Neural progenitor cell (in vitro differentiated cells): ENCODE measurements around the gene PTCH1. TPM values are rescaled to one million over a fixed set of nuclear protein-coding genes. Genes with fewer than 3 reads are reported as not detected.
A peak's percentile ranks its signal among the peaks of the same experiment; 100 is the strongest.

ENCODE experiments used
- DNase-seq: peaks from one replicate; pipeline ENCODE4 v3.0.0-alpha.2; 2016; ENCODE audit warnings: low spot score
- H2AFZ ChIP-seq: fragments of 200-600 bp; sonication (generic); replicated peaks from 2 replicates; pipeline ENCODE4 v1.6.1; 2016; ENCODE audit warnings: antibody characterized with exemption
- H3F3A ChIP-seq: fragments of 200-600 bp; sonication (generic); 2 replicates; pipeline ENCODE4 v1.6.1; 2016; ENCODE audit warnings: antibody characterized with exemption, low read depth
- H3K27ac ChIP-seq: fragments of 200-600 bp; sonication (generic); 2 replicates; pipeline ENCODE4 v1.5.1; 2016; ENCODE audit warnings: mild to moderate bottlenecking
- H3K27me3 ChIP-seq: fragments of 200-600 bp; sonication (generic); 2 replicates; pipeline ENCODE4 v1.6.1; 2016; ENCODE audit warnings: mild to moderate bottlenecking, moderate library complexity
- H3K36me3 ChIP-seq: fragments of 200-600 bp; sonication (generic); 2 replicates; pipeline ENCODE4 v1.5.1; 2016
- H3K4me1 ChIP-seq: fragments of 200-600 bp; sonication (generic); 2 replicates; pipeline ENCODE4 v1.6.1; 2016; ENCODE audit warnings: mixed run types
- H3K4me2 ChIP-seq: fragments of 200-600 bp; sonication (generic); 2 replicates; pipeline ENCODE4 v1.6.1; 2016
- H3K4me3 ChIP-seq: fragments of 200-600 bp; sonication (generic); 2 replicates; pipeline ENCODE4 v1.5.1; 2016
- H3K79me2 ChIP-seq: fragments of 200-600 bp; sonication (generic); 2 replicates; pipeline ENCODE4 v1.6.1; 2016; ENCODE audit warnings: low read depth
- H3K9ac ChIP-seq: fragments of 200-600 bp; sonication (generic); 2 replicates; pipeline ENCODE4 v1.6.1; 2016
- H3K9me3 ChIP-seq: fragments of 200-600 bp; sonication (generic); 2 replicates; pipeline ENCODE4 v1.5.1; 2016; ENCODE audit warnings: low read depth
- H4K20me1 ChIP-seq: fragments of 200-600 bp; sonication (generic); 2 replicates; pipeline ENCODE4 v1.6.1; 2016; ENCODE audit warnings: low read depth
- H3K27ac Mint-ChIP-seq: 3 replicates; pipeline ENCODE4 v1.8.0; 2021; ENCODE audit warnings: mixed read lengths
- H3K27me3 Mint-ChIP-seq: 2 replicates; pipeline ENCODE4 v1.8.0; 2022; ENCODE audit warnings: low read depth, mild to moderate bottlenecking, inconsistent platforms, moderate library complexity, mixed read lengths; ENCODE audit not compliant: insufficient read depth
- H3K36me3 Mint-ChIP-seq: 3 replicates; pipeline ENCODE4 v1.8.0; 2021; ENCODE audit warnings: mixed read lengths
- H3K4me1 Mint-ChIP-seq: 3 replicates; pipeline ENCODE4 v1.8.0; 2021; ENCODE audit warnings: mixed read lengths
- H3K4me3 Mint-ChIP-seq: 3 replicates; pipeline ENCODE4 v1.8.0; 2021; ENCODE audit warnings: mild to moderate bottlenecking, moderate library complexity, mixed read lengths
- H3K9me3 Mint-ChIP-seq: 3 replicates; pipeline ENCODE4 v1.8.0; 2020; ENCODE audit warnings: mixed read lengths
- EZH2 ChIP-seq: fragments of 200-600 bp; sonication (generic); IDR thresholded peaks from 2 replicates; pipeline ENCODE4 v1.6.1; 2017; ENCODE audit warnings: antibody characterized with exemption, mild to moderate bottlenecking, moderate library complexity
- EZH2phosphoT487 ChIP-seq: fragments of 200-600 bp; sonication (generic); IDR thresholded peaks from 2 replicates; pipeline ENCODE4 v1.6.1; 2017; ENCODE audit warnings: antibody characterized with exemption
- total RNA-seq: library from RNA; depleted of rRNA; stranded (reverse); fragments of >200 nt; gene quantifications from 2 replicates; pipeline ENCODE4 v1.2.3, GENCODE V29; 2015; ENCODE audit warnings: low replicate concordance
- TF ChIP-seq, protein P1 (sequence below): fragments of 200-600 bp; sonication (generic); IDR thresholded peaks from 2 replicates; pipeline ENCODE4 v1.5.1; 2017; ENCODE audit warnings: antibody characterized with exemption, mild to moderate bottlenecking

The PTCH1 gene
- total RNA-seq, 1 donor from 2014 or later = 23.0 TPM

DNA sequence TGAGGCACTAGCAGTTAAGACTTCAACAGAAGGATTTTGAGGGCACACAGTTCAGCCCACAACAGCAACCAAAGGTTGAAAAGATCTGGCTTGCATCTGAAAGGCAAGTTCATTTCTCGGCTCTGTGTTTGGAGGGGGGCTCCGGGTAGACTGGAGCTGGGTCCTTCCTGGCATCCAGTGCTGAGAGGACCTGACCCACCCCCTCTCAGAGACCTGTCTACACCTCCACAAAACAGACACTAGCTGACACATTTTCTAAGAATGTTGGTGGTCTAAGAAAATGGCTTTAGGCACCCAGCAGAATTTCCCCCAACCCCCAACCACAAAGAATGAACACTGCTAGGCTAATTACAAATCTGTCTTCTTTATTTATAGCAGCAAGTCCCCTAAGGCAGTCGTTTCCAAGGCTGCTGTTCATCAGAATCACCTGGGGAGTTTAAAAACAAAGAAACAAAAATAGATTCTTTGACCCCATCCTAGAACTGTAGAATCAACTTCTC, 6.2 kb upstream of the PTCH1 start:
- no peaks in the 10 kb centered on the region for H3K9me3 ChIP-seq
- no peaks in the 10 kb centered on the region for H3K4me1 ChIP-seq
- H3K4me2 ChIP-seq = no peak overlapping the region
- H2AFZ ChIP-seq = no peak overlapping the region
- no peak overlapping the region for H3K27ac Mint-ChIP-seq
- H3K36me3 ChIP-seq = no peaks in the 10 kb centered on the region
- peaks cover 38% of the 10 kb centered on the region for H3K27me3 ChIP-seq
- H4K20me1 ChIP-seq = no peaks in the 10 kb centered on the region
- TF ChIP-seq EZH2phosphoT487 (no peak), EZH2 (no peak)
- TF ChIP-seq, protein P1, sequence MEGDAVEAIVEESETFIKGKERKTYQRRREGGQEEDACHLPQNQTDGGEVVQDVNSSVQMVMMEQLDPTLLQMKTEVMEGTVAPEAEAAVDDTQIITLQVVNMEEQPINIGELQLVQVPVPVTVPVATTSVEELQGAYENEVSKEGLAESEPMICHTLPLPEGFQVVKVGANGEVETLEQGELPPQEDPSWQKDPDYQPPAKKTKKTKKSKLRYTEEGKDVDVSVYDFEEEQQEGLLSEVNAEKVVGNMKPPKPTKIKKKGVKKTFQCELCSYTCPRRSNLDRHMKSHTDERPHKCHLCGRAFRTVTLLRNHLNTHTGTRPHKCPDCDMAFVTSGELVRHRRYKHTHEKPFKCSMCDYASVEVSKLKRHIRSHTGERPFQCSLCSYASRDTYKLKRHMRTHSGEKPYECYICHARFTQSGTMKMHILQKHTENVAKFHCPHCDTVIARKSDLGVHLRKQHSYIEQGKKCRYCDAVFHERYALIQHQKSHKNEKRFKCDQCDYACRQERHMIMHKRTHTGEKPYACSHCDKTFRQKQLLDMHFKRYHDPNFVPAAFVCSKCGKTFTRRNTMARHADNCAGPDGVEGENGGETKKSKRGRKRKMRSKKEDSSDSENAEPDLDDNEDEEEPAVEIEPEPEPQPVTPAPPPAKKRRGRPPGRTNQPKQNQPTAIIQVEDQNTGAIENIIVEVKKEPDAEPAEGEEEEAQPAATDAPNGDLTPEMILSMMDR = no peak
- H3F3A ChIP-seq = peaks cover 9% of the 10 kb centered on the region
- H3K9ac ChIP-seq = no peak overlapping the region
- H3K27ac ChIP-seq = no peak overlapping the region
- H3K79me2 ChIP-seq = no peaks in the 10 kb centered on the region
- H3K4me3 ChIP-seq = no peak overlapping the region
- no peak for DNase-seq
- H3K27me3 Mint-ChIP-seq = peaks cover 3% of the 10 kb centered on the region
- H3K4me1 Mint-ChIP-seq = no peaks in the 10 kb centered on the region
- peaks cover 10% of the 10 kb centered on the region for H3K9me3 Mint-ChIP-seq
- H3K4me3 Mint-ChIP-seq = no peak overlapping the region
- no peaks in the 10 kb centered on the region for H3K36me3 Mint-ChIP-seq

DNA sequence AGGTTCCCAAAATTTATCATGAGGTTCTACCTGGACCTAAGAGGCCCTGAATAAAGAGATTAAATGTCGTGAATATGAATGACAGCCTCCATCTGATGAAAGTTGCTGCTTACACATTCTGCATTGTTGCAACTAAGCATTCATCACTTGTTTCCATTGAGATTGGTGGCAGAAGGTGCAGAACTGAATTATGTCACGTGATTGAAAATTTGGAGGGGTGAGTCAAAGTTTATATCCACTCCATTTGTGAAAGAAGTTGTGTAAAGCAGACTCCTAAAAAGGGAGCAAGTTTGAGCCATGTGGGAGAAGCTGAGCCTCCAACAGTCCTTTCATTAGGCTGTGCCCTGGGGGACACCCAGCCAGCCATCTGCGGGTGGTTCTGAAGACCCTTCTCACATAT, 4.9 kb upstream of the PTCH1 start:
- no peaks in the 10 kb centered on the region for H3K36me3 ChIP-seq
- Mint-ChIP-seq H3K27ac (no peak overlapping the region), H3K27me3 (peaks cover 6% of the 10 kb centered on the region), H3K4me3 (no peak overlapping the region), H3K9me3 (peaks cover 10% of the 10 kb centered on the region), H3K36me3 (no peaks in the 10 kb centered on the region), H3K4me1 (peaks cover 7% of the 10 kb centered on the region)
- no peak overlapping the region for H3K27ac ChIP-seq
- no peak for TF ChIP-seq EZH2
- TF ChIP-seq, protein P1 = no peak
- no peak for TF ChIP-seq EZH2phosphoT487
- peaks cover 4% of the 10 kb centered on the region for H4K20me1 ChIP-seq
- DNase-seq = no peak
- H3K9me3 ChIP-seq = no peaks in the 10 kb centered on the region
- H3K79me2 ChIP-seq = no peaks in the 10 kb centered on the region
- H3K27me3 ChIP-seq = peaks cover 50% of the 10 kb centered on the region
- no peak overlapping the region for H3K9ac ChIP-seq
- H3K4me3 ChIP-seq = no peak overlapping the region
- no peak overlapping the region for H3K4me2 ChIP-seq
- peaks cover 3% of the 10 kb centered on the region for H3K4me1 ChIP-seq
- no peak overlapping the region for H2AFZ ChIP-seq
- peaks cover 18% of the 10 kb centered on the region for H3F3A ChIP-seq

DNA sequence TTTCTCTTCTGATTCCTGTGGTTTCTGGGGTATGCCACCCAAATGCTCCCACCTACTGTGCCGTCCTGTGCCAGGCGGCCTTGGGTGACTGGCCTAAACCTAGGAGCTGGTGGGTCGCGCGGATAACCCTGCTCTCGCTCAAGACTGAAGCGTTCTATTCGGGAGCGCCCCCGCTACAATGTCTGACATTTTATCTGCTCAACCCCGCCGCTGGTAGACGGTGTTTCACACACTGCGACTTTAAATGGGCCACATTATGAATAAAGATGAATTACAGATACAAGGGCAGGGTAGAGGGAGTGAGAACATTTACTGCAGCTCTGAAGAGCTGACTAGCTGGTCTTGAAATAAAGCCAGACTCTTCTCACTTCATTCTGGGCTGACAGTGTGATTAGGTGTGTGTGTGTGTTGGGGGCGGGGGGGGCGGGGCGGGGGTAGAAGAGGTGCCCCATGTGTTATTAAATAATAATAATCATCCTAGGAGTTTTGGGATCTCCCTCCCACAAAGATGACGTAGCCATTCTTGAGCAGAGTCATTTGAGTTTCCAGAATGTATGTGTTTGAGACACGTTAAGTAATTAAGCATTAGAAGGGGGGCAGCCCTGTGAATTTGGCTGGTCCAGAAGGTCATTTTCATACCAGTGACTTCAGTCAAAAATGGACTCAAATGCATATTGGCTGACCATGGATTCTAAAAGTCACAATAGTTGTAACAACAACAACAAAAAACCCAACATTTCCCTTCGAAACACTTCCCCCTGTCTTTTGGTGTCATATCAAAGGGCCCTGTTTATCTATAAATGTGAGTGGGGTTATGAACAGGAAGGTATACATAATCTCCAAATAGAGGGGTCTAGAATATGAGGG, 1.0 kb upstream of the PTCH1 start:
- Mint-ChIP-seq H3K27ac (no peak overlapping the region), H3K4me1 (peaks cover 35% of the 10 kb centered on the region), H3K4me3 (peak overlapping the region; percentile 94), H3K36me3 (no peaks in the 10 kb centered on the region), H3K27me3 (peaks cover 16% of the 10 kb centered on the region), H3K9me3 (peaks cover 4% of the 10 kb centered on the region)
- peak overlapping the region; percentile 93 for H2AFZ ChIP-seq
- peaks cover 51% of the 10 kb centered on the region for H3F3A ChIP-seq
- H3K4me2 ChIP-seq = peak overlapping the region; percentile 100
- peaks cover 32% of the 10 kb centered on the region for H4K20me1 ChIP-seq
- peaks cover 33% of the 10 kb centered on the region for H3K4me1 ChIP-seq
- no peaks in the 10 kb centered on the region for H3K36me3 ChIP-seq
- peaks cover 13% of the 10 kb centered on the region for H3K79me2 ChIP-seq
- no peak overlapping the region for H3K27ac ChIP-seq
- no peaks in the 10 kb centered on the region for H3K9me3 ChIP-seq
- no peak overlapping the region for H3K9ac ChIP-seq
- H3K27me3 ChIP-seq = peaks cover 87% of the 10 kb centered on the region
- H3K4me3 ChIP-seq = peak overlapping the region; percentile 83
- TF ChIP-seq EZH2 = peak; percentile 67
- peak; percentile 20 for TF ChIP-seq EZH2phosphoT487
- TF ChIP-seq, protein P1 = no peak
- DNase-seq = no peak
